K562 (cell line): ENCODE results near the gene TRDMT1. TPM values are rescaled to one million over a fixed set of nuclear protein-coding genes. Genes with fewer than 3 reads are reported as not detected.

Experiments used
- ATAC-seq: fragments of 200-7000 bp; cut with Tn5 transposase; 3 replicates; pipeline ENCODE4 v1.9.1; 2020; ENCODE audit warnings: moderate library complexity
- BruUV-seq: library from RNA; stranded (reverse); fragments of 400-500 nt; replicated peaks from 2 replicates; lab custom pipeline; 2021; lab: Mats Ljungman, UMichigan
- CTCF ChIA-PET: fragments of 300-600 bp; formaldehyde crosslinking; extraction: SDS; loops from one replicate; lab custom pipeline; 2021; ENCODE audit warnings: low intra/inter-chr PET ratio; lab: Yijun Ruan, JAX
- POLR2A ChIA-PET: fragments of 300-600, 350-650 bp; sonication (Branson Sonifier 250); formaldehyde crosslinking; extraction: SDS; loops from one replicate; lab custom pipeline; 2021; ENCODE audit warnings: antibody characterized with exemption, inconsistent platforms; lab: Yijun Ruan, JAX
- DNase-seq, 4 experiments: peaks; one replicate each; pipeline versions ENCODE4 v3.0.0 to v3.0.0-alpha.2; 2011 to 2018; ENCODE audit warnings: low spot score in 3 of 4, mixed read lengths in 3 of 4; ENCODE audit errors: extremely low read depth in 1 of 4
- FAIRE-seq: peaks from 2 replicates; lab custom pipeline; 2011; peaks lifted over from hg19 to GRCh38; lab: Jason Lieb, UNC
- H2AFZ ChIP-seq: 2 replicates; pipeline ENCODE4 v1.6.0; 2011; ENCODE audit warnings: low read depth, low read length, control low read depth, inconsistent platforms
- H3K27ac ChIP-seq: fragments of 200-600 bp; 3 replicates; pipeline ENCODE4 v1.8.0; 2011; ENCODE audit warnings: low read depth, mild to moderate bottlenecking, control low read depth, inconsistent platforms, low read length, moderate library complexity, mixed read lengths; ENCODE audit errors: extremely low read depth
- H3K27me3 ChIP-seq, 2 experiments: fragments of 300-600 bp in 1 of 2; 2 replicates in 1 of 2; 3 replicates in 1 of 2; pipeline versions ENCODE4 v1.6.0 to v1.8.0; 2011; ENCODE audit warnings: inconsistent platforms in 2 of 2, low read length in 2 of 2, mild to moderate bottlenecking in 1 of 2, mixed read lengths in 1 of 2, moderate library complexity in 1 of 2; ENCODE audit not compliant: control insufficient read depth in 2 of 2, insufficient read depth in 2 of 2
- H3K36me3 ChIP-seq: fragments of 300-600 bp; 3 replicates; pipeline ENCODE4 v1.8.0; 2011; ENCODE audit warnings: mild to moderate bottlenecking, low read length, inconsistent platforms; ENCODE audit not compliant: control insufficient read depth, insufficient read depth
- H3K4me1 ChIP-seq, 2 experiments: fragments of 200-600 bp in 1 of 2; replicated peaks in 1 of 2; 2 replicates in 1 of 2; 3 replicates in 1 of 2; pipeline versions ENCODE4 v1.5.1 to v1.8.0; 2011; ENCODE audit warnings: inconsistent platforms in 2 of 2, low read length in 2 of 2, mild to moderate bottlenecking in 1 of 2, mixed read lengths in 1 of 2, moderate library complexity in 1 of 2; ENCODE audit not compliant: control insufficient read depth in 2 of 2, insufficient read depth in 2 of 2
- H3K4me2 ChIP-seq: 2 replicates; pipeline ENCODE4 v1.6.1; 2011; ENCODE audit warnings: low read length, control low read depth, inconsistent platforms, mixed read lengths; ENCODE audit not compliant: insufficient read depth
- H3K4me3 ChIP-seq: fragments of 200-600 bp; sonication (generic), shearing (Covaris generic); 2 replicates; pipeline ENCODE4 v1.5.1; 2016; ENCODE audit warnings: control low read depth, inconsistent platforms
- H3K79me2 ChIP-seq: fragments of 200-600 bp; 3 replicates; pipeline ENCODE4 v1.8.0; 2011; ENCODE audit warnings: low read length, inconsistent platforms; ENCODE audit not compliant: control insufficient read depth, insufficient read depth
- H3K9ac ChIP-seq, 2 experiments: 2 replicates each; pipeline versions ENCODE4 v1.6.0 to v1.6.1; 2011; ENCODE audit warnings: low read depth in 2 of 2, low read length in 2 of 2, control low read depth in 1 of 2, inconsistent platforms in 1 of 2, mild to moderate bottlenecking in 1 of 2, mixed read lengths in 1 of 2; ENCODE audit not compliant: insufficient read depth in 1 of 2
- H3K9me1 ChIP-seq: one replicate; pipeline ENCODE4 v1.6.0; 2011; ENCODE audit warnings: inconsistent platforms, mild to moderate bottlenecking, low read length, moderate library complexity; ENCODE audit not compliant: control insufficient read depth, insufficient read depth
- H3K9me3 ChIP-seq: replicated peaks from 2 replicates; pipeline ENCODE4 v1.5.1; 2011; ENCODE audit warnings: low read depth, low read length, inconsistent platforms; ENCODE audit not compliant: control insufficient read depth, insufficient read depth
- H4K20me1 ChIP-seq: replicated peaks from 2 replicates; pipeline ENCODE4 v1.6.1; 2011; ENCODE audit warnings: low read length, inconsistent platforms, mixed read lengths; ENCODE audit not compliant: control insufficient read depth, insufficient read depth
- DPF2 ChIP-seq: fragments of 450-650 bp; IDR thresholded peaks from 2 replicates; pipeline ENCODE4 v1.6.1; 2016
- ELF2 ChIP-seq: fragments of 250-450 bp; sonication (Bioruptor Pico); IDR thresholded peaks from 2 replicates; pipeline ENCODE4 v1.5.0; 2021; ENCODE audit warnings: mild to moderate bottlenecking
- KLF16 ChIP-seq: IDR thresholded peaks from 2 replicates; pipeline ENCODE4 v1.6.1; 2016; ENCODE audit warnings: antibody characterized with exemption
- MECOM ChIP-seq: fragments of 250-450 bp; sonication (Bioruptor Pico); IDR thresholded peaks from 2 replicates; pipeline ENCODE4 v1.8.0; 2022; ENCODE audit warnings: inconsistent platforms
- NCOA2 ChIP-seq, 2 experiments: fragments of 450-650 bp; IDR thresholded peaks; 2 replicates each; pipeline ENCODE4 v1.6.1; 2018; ENCODE audit warnings: mild to moderate bottlenecking in 2 of 2, moderate library complexity in 1 of 2; ENCODE audit not compliant: partially characterized antibody in 2 of 2
- PPARD ChIP-seq: fragments of 250-450 bp; sonication (Bioruptor Pico); IDR thresholded peaks from 2 replicates; pipeline ENCODE4 v1.8.0; 2022; ENCODE audit warnings: inconsistent platforms, mild to moderate bottlenecking, moderate library complexity
- TAL1 ChIP-seq: fragments of 450-650 bp; IDR thresholded peaks from 2 replicates; pipeline ENCODE4 v1.6.1; 2016; ENCODE audit warnings: mild to moderate bottlenecking
- ZFX ChIP-seq: sonication (generic); formaldehyde crosslinking; IDR thresholded peaks from 2 replicates; pipeline ENCODE4 v1.8.0; 2022; ENCODE audit warnings: mild to moderate bottlenecking, missing genetic modification reagents, moderate library complexity
- ZKSCAN3 ChIP-seq: fragments of 250-450 bp; sonication (Bioruptor Pico); IDR thresholded peaks from 2 replicates; pipeline ENCODE4 v1.4.0; 2020
- ZKSCAN8 ChIP-seq: fragments of 200-800 bp; sonication (Bioruptor generic); IDR thresholded peaks from 2 replicates; pipeline ENCODE4 v1.6.1; 2016; ENCODE audit warnings: missing genetic modification characterization, missing compliant biosample characterization
- WGBS: fragments of 100-300 bp; shearing (Covaris generic); methylation state at CpG from one replicate; pipeline ENCODE4 v1.1.6; 2016; ENCODE audit warnings: low coverage, mixed read lengths; ENCODE audit not compliant: insufficient coverage; ENCODE audit errors: missing lambda C conversion rate; 5-methylcytosine and 5-hydroxymethylcytosine counted together
- in situ Hi-C: fragments of 300-500 bp; cut with MboI; formaldehyde crosslinking; loops from 4 replicates; pipeline ENCODE4 v1.15.0; 2018; ENCODE audit warnings: inconsistent platforms, mixed read lengths
- intact Hi-C: fragments of 100-400 bp; cut with micrococcal nuclease; formaldehyde crosslinking; loops from 2 replicates; pipeline ENCODE4 v1.14.2; 2022
- polyA plus RNA-seq, 8 experiments: library from polyadenylated mRNA; depleted of rRNA in 4 of 8; stranded (reverse) in 5 of 8; unstranded in 3 of 8; fragments of >200 nt; fragmentation: Nextera tagmentation in 2 of 8; fragmentation: Illumina TruSeq in 1 of 8; extraction: Ambion mirVana in 2 of 8; extraction: Trizol in 1 of 8; gene quantifications; 2 replicates each; pipeline versions ENCODE4 v1.2.1 to v1.2.3, GENCODE V29; 2011 to 2014; ENCODE audit warnings: inconsistent platforms in 1 of 8, missing spikeins in 1 of 8
- total RNA-seq, 7 experiments: library from RNA; depleted of rRNA in 6 of 7; stranded (reverse); fragments of >200 nt in 6 of 7; fragmentation: Illumina TruSeq in 2 of 7; extraction: Trizol in 2 of 7; gene quantifications; 2 replicates each; pipeline versions ENCODE4 v1.2.1 to v1.2.3, GENCODE V29; 2011 to 2021; ENCODE audit warnings: low replicate concordance in 1 of 7
- TF ChIP-seq, protein P1 (sequence below): sonication (generic); formaldehyde crosslinking; IDR thresholded peaks from 2 replicates; pipeline ENCODE4 v1.8.0; 2023; ENCODE audit warnings: missing genetic modification reagents, mild to moderate bottlenecking, borderline replicate concordance
- TF ChIP-seq, protein P2 (sequence below): fragments of 250-450 bp; sonication (Bioruptor Pico); IDR thresholded peaks from 2 replicates; pipeline ENCODE4 v1.5.0; 2021; ENCODE audit warnings: mild to moderate bottlenecking, borderline replicate concordance
- TF ChIP-seq, protein P3 (sequence below), 2 experiments: fragments of 450-650 bp; IDR thresholded peaks; 2 replicates each; pipeline ENCODE4 v1.6.1; 2016

TRDMT1 gene
- total and polyA plus RNA-seq, 9 of the 15 experiments (the other 6 are each of a cell fraction or from before 2014, with no cell fraction given) = 5.4 to 12.6 (median 9.3) TPM

DNA sequence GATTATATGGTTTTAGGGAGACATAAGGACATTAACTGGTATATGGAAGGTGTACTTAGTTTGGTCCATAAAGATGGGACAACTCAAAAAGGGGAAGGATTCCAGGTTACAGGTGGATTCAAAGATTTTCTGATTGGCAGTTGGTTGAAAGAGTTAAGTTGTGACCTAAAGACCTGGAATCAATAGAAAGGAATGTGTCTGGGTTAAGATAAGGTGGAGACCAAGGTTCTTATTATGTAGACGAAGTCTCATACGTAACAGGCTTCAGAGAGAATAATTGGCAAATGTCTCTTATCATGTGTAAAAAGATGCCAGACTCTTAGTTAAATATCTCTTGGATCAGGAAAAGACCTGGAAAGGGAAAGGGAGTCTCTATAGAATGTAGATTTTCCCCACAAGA, 1.0 kb upstream of the TRDMT1 start (continued):
- peak; percentile 45; the same call in 1 of the 2 replicates for TF ChIP-seq DPF2
- no peak for TF ChIP-seq MECOM
- TF ChIP-seq ZKSCAN8 = peak; percentile 44; the same call in 1 of the 2 replicates
- TF ChIP-seq TAL1 = peak; percentile 55
- TF ChIP-seq ZKSCAN3 (CRISPR knock-in tag) = no peak

DNA sequence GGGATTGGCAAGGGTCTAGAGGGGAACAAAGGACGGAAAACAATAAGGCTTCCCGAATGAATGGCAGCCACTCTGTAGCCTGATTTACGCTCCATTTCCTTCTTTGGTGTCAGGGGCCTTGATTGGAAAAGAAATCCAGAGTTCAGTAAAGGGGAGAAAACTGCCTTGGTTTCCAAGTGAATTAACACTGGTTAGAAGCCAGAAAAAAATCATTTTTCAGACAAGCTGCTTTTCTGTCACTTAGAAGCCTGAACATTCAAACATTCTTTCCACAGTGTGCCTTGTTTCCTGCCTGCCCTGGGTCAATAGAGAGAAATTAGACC, 283 bp upstream of the TRDMT1 start:
- POLR2A ChIA-PET = interaction anchor here (0.8 to 1.8 kb wide), 8 partner anchors 11 to 309 kb away, joined by 3 to 17 read pairs (median 6); no protein-coding TSS in a partner anchor
- H3K36me3 ChIP-seq = no peaks in the 10 kb centered on the region
- 0% methylated on average over 3 of the region's 3 CpGs for WGBS
- peak overlapping the region; percentile 79 to 95 for H3K9ac ChIP-seq
- no peak for ATAC-seq
- H3K4me3 ChIP-seq = peak overlapping the region; percentile 67
- no peaks in the 10 kb centered on the region for H3K9me3 ChIP-seq
- H3K79me2 ChIP-seq = peaks cover 28% of the 10 kb centered on the region; the same call in 2 of the 3 replicates
- H3K4me2 ChIP-seq = peak overlapping the region; percentile 81
- CTCF ChIA-PET = no interaction called here
- TSS peak; percentile 64 for BruUV-seq
- peaks cover 14 to 46% of the 10 kb centered on the region in 2 experiments for H3K4me1 ChIP-seq
- no peaks in the 10 kb centered on the region for H4K20me1 ChIP-seq
- DNase-seq = no peak
- peak overlapping the region; percentile 89 for H3K27ac ChIP-seq
- in situ Hi-C loops (no loop called here), intact Hi-C loops (loop anchor here (1.0 to 5.0 kb wide), 2 partner anchors 27 to 56 kb away; partner anchors contain the start of gene VIM)
- no peaks in the 10 kb centered on the region for H3K27me3 ChIP-seq
- peak overlapping the region; percentile 90 for H2AFZ ChIP-seq
- no peak for FAIRE-seq
- H3K9me1 ChIP-seq = no peaks in the 10 kb centered on the region
- TF ChIP-seq, protein P1, sequence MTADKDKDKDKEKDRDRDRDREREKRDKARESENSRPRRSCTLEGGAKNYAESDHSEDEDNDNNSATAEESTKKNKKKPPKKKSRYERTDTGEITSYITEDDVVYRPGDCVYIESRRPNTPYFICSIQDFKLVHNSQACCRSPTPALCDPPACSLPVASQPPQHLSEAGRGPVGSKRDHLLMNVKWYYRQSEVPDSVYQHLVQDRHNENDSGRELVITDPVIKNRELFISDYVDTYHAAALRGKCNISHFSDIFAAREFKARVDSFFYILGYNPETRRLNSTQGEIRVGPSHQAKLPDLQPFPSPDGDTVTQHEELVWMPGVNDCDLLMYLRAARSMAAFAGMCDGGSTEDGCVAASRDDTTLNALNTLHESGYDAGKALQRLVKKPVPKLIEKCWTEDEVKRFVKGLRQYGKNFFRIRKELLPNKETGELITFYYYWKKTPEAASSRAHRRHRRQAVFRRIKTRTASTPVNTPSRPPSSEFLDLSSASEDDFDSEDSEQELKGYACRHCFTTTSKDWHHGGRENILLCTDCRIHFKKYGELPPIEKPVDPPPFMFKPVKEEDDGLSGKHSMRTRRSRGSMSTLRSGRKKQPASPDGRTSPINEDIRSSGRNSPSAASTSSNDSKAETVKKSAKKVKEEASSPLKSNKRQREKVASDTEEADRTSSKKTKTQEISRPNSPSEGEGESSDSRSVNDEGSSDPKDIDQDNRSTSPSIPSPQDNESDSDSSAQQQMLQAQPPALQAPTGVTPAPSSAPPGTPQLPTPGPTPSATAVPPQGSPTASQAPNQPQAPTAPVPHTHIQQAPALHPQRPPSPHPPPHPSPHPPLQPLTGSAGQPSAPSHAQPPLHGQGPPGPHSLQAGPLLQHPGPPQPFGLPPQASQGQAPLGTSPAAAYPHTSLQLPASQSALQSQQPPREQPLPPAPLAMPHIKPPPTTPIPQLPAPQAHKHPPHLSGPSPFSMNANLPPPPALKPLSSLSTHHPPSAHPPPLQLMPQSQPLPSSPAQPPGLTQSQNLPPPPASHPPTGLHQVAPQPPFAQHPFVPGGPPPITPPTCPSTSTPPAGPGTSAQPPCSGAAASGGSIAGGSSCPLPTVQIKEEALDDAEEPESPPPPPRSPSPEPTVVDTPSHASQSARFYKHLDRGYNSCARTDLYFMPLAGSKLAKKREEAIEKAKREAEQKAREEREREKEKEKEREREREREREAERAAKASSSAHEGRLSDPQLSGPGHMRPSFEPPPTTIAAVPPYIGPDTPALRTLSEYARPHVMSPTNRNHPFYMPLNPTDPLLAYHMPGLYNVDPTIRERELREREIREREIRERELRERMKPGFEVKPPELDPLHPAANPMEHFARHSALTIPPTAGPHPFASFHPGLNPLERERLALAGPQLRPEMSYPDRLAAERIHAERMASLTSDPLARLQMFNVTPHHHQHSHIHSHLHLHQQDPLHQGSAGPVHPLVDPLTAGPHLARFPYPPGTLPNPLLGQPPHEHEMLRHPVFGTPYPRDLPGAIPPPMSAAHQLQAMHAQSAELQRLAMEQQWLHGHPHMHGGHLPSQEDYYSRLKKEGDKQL = no peak
- TF ChIP-seq, protein P2, sequence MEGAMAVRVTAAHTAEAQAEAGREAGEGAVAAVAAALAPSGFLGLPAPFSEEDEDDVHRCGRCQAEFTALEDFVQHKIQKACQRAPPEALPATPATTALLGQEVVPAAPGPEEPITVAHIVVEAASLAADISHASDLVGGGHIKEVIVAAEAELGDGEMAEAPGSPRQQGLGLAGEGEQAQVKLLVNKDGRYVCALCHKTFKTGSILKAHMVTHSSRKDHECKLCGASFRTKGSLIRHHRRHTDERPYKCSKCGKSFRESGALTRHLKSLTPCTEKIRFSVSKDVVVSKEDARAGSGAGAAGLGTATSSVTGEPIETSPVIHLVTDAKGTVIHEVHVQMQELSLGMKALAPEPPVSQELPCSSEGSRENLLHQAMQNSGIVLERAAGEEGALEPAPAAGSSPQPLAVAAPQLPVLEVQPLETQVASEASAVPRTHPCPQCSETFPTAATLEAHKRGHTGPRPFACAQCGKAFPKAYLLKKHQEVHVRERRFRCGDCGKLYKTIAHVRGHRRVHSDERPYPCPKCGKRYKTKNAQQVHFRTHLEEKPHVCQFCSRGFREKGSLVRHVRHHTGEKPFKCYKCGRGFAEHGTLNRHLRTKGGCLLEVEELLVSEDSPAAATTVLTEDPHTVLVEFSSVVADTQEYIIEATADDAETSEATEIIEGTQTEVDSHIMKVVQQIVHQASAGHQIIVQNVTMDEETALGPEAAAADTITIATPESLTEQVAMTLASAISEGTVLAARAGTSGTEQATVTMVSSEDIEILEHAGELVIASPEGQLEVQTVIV (CRISPR knock-in tag) = no peak
- TF ChIP-seq, protein P3, sequence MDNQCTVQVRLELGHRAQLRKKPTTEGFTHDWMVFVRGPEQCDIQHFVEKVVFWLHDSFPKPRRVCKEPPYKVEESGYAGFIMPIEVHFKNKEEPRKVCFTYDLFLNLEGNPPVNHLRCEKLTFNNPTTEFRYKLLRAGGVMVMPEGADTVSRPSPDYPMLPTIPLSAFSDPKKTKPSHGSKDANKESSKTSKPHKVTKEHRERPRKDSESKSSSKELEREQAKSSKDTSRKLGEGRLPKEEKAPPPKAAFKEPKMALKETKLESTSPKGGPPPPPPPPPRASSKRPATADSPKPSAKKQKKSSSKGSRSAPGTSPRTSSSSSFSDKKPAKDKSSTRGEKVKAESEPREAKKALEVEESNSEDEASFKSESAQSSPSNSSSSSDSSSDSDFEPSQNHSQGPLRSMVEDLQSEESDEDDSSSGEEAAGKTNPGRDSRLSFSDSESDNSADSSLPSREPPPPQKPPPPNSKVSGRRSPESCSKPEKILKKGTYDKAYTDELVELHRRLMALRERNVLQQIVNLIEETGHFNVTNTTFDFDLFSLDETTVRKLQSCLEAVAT (IDR thresholded peaks at IDR 0.05) = 0 out of 4 replicates have a peak, but pooled peaks of 1 of the 2 experiments have one; percentile 1
- TF ChIP-seq ZFX (CRISPR knock-in tag) (peak; percentile 74; the same call in 1 of the 2 replicates), ELF2 (CRISPR knock-in tag) (0 out of 2 replicates have a peak, but pooled peaks have one; percentile 4), KLF16 (no peak), PPARD (CRISPR knock-in tag) (no peak), NCOA2 (IDR thresholded peaks at IDR 0.05; ENCODE audit: partially characterized antibody in 2 of 2) (no peak)
